ENCODE data around the gene CBR3.

- TF ChIP-seq CTCF (IDR thresholded peaks at IDR 0.05) (no peak), POLR2A (IDR thresholded peaks at IDR 0.05) (no peak)
Measured at GRCh38 chr21:36194024-36194423, 59.1 kb downstream of the CBR3 start.
